CD4-positive, alpha-beta T cell (primary cell): ENCODE measurements around the gene RBM42. TPM values are rescaled to one million over a fixed set of nuclear protein-coding genes. Genes with fewer than 3 reads are reported as not detected.

Experiments used
- ATAC-seq: fragments of 200-7000 bp; cut with Tn5 transposase; one replicate; pipeline ENCODE4 v1.10.0; 2022; ENCODE audit warnings: mild to moderate bottlenecking; ENCODE audit not compliant: poor library complexity
- CTCF ChIA-PET: fragments of 350-600 bp; sonication (Branson Sonifier 250); formaldehyde crosslinking; loops from one replicate; lab custom pipeline; 2021; ENCODE audit warnings: antibody characterized with exemption, inconsistent platforms; lab: Charles Lee
- POLR2A ChIA-PET: fragments of 350-600 bp; sonication (Branson Sonifier 250); formaldehyde crosslinking; loops from one replicate; lab custom pipeline; 2021; ENCODE audit warnings: antibody characterized with exemption, inconsistent platforms; lab: Charles Lee
- DNase-seq, 14 experiments: peaks; one replicate each; pipeline ENCODE4 v3.0.0-alpha.2; 2013 to 2020; ENCODE audit warnings: mixed read lengths in 2 of 14
- H3K27ac ChIP-seq, 2 donors: one replicate each; pipeline versions ENCODE4 v1.5.1 to v1.7.0; 2013; ENCODE audit warnings: low read length in 2 of 2, low read depth in 1 of 2, mild to moderate bottlenecking in 1 of 2
- H3K27me3 ChIP-seq, 2 experiments: 1 replicate in 1 of 2; 2 replicates in 1 of 2; pipeline versions ENCODE4 v1.6.1 to v1.7.0; 2013; ENCODE audit warnings: low read length in 2 of 2, control low read depth in 1 of 2, mild to moderate bottlenecking in 1 of 2, moderate library complexity in 1 of 2; ENCODE audit not compliant: insufficient read depth in 2 of 2, control insufficient read depth in 1 of 2
- H3K36me3 ChIP-seq: one replicate; pipeline ENCODE4 v1.6.1; 2013; ENCODE audit warnings: low read length, control low read depth; ENCODE audit not compliant: insufficient read depth
- H3K4me1 ChIP-seq: one replicate; pipeline ENCODE4 v1.6.1; 2013; ENCODE audit warnings: low read length, control low read depth; ENCODE audit not compliant: insufficient read depth
- H3K4me3 ChIP-seq: one replicate; pipeline ENCODE4 v1.5.1; 2013; ENCODE audit warnings: mild to moderate bottlenecking, low read length, moderate library complexity
- H3K9me3 ChIP-seq, 2 experiments: 1 replicate in 1 of 2; 2 replicates in 1 of 2; pipeline versions ENCODE4 v1.6.1 to v1.7.0; 2013; ENCODE audit warnings: low read length in 2 of 2, mild to moderate bottlenecking in 2 of 2, control low read depth in 1 of 2, moderate library complexity in 1 of 2; ENCODE audit not compliant: control insufficient read depth in 1 of 2, insufficient read depth in 1 of 2
- H3K27ac Mint-ChIP-seq: one replicate; pipeline ENCODE4 v1.8.0; 2020; ENCODE audit warnings: mixed read lengths
- H3K27me3 Mint-ChIP-seq: one replicate; pipeline ENCODE4 v1.8.0; 2021; ENCODE audit warnings: mixed read lengths
- H3K36me3 Mint-ChIP-seq: one replicate; pipeline ENCODE4 v1.8.0; 2021; ENCODE audit warnings: low read depth, mixed read lengths
- H3K4me1 Mint-ChIP-seq: one replicate; pipeline ENCODE4 v1.8.0; 2021; ENCODE audit warnings: low read depth, mixed read lengths
- H3K4me3 Mint-ChIP-seq: one replicate; pipeline ENCODE4 v1.8.0; 2020; ENCODE audit warnings: mild to moderate bottlenecking, mixed read lengths
- H3K9me3 Mint-ChIP-seq: one replicate; pipeline ENCODE4 v1.8.0; 2020; ENCODE audit warnings: mixed read lengths
- intact Hi-C, 2 experiments: fragments of 100-400 bp; cut with DNase I in 1 of 2; cut with micrococcal nuclease in 1 of 2; formaldehyde crosslinking; loops; one replicate each; pipeline versions ENCODE4 v1.15.1 to v1.9.0; 2023 to 2025; cut with DNase I, micrococcal nuclease
- total RNA-seq, 174 experiments: library from RNA in 2 of 174; stranded (reverse) in 2 of 174; gene quantifications; one replicate each; pipeline ENCODE4 v1.2.3 and lab custom pipeline; 2021 to 2026
- TF ChIP-seq, protein P1 (sequence below): fragments of 200-600 bp; IDR thresholded peaks from one replicate; pipeline ENCODE4 v1.8.0; 2022; ENCODE audit warnings: antibody characterized with exemption, mild to moderate bottlenecking

RBM42 gene
- total RNA-seq, 2 experiments from 2014 or later, result 45.7 to 48.8 TPM

DNA sequence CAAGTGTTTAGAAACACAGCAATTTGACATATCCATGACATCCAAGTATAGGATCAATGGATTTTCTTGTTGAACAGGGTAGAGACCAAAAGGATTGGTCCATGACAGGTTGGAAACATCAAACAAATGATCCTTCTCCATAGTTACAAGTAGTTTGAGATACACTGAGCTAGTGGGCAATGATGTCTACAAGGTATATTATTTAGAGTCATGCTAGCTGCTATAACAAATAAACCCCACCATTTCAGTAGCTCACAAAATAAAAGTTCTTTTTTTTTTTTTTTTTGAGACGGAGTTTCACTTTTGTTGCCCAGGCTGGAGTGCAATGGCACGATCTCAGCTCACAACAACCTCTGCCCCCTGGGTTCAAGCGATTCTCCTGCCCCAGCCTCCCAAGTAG is 21.2 kb upstream of the RBM42 start:
- Histone ChIP-seq H3K27me3 (no peaks in the 10 kb centered on the region), H3K36me3 (no peaks in the 10 kb centered on the region), H3K4me3 (no peak overlapping the region), H3K4me1 (peaks cover 31% of the 10 kb centered on the region), H3K27ac (no peak overlapping the region), H3K9me3 (peaks cover 0 to 4% of the 10 kb centered on the region in 2 experiments)
- Mint-ChIP-seq H3K4me3 (no peak overlapping the region), H3K9me3 (peaks cover 3% of the 10 kb centered on the region), H3K27ac (no peak overlapping the region), H3K36me3 (peaks cover 4% of the 10 kb centered on the region), H3K27me3 (no peaks in the 10 kb centered on the region), H3K4me1 (peaks cover 34% of the 10 kb centered on the region)
- DNase-seq, result no peak
- no peak for ATAC-seq
- TF ChIP-seq, protein P1, sequence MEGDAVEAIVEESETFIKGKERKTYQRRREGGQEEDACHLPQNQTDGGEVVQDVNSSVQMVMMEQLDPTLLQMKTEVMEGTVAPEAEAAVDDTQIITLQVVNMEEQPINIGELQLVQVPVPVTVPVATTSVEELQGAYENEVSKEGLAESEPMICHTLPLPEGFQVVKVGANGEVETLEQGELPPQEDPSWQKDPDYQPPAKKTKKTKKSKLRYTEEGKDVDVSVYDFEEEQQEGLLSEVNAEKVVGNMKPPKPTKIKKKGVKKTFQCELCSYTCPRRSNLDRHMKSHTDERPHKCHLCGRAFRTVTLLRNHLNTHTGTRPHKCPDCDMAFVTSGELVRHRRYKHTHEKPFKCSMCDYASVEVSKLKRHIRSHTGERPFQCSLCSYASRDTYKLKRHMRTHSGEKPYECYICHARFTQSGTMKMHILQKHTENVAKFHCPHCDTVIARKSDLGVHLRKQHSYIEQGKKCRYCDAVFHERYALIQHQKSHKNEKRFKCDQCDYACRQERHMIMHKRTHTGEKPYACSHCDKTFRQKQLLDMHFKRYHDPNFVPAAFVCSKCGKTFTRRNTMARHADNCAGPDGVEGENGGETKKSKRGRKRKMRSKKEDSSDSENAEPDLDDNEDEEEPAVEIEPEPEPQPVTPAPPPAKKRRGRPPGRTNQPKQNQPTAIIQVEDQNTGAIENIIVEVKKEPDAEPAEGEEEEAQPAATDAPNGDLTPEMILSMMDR, result no peak
- intact Hi-C loops, result no loop called here
- ChIA-PET CTCF (no interaction called here), POLR2A (interaction anchor here (1.1 kb wide), 1 partner anchor 41 kb away, joined by 3 read pairs; the partner anchor contains the start of gene COX6B1)

DNA sequence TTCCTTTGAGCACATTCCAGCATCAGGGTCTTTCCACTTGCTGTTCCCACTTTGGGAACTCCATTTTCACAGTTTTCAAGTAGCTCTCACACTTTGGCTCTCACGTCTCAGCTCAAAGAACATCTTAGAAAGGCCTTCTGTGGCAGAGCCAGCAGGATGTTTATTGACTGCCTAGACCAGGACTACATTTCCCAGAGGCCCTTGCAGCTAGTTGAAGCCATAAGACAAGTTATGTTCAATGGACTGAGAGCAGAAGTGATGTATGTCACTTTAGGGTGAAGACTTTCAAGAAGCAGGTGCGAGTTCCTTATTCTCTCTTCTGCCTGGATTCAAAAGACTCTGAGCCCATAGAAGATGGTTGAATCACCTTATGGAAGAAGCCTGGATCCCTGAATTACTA is 20.6 kb upstream of the RBM42 start:
- ChIA-PET CTCF (no interaction called here), POLR2A (interaction anchor here (1.1 kb wide), 1 partner anchor 40 kb away, joined by 3 read pairs; the partner anchor contains the start of gene COX6B1)
- Mint-ChIP-seq H3K27ac (peak overlapping the region; percentile 44), H3K4me3 (peak overlapping the region; percentile 25), H3K4me1 (peaks cover 36% of the 10 kb centered on the region), H3K36me3 (peaks cover 5% of the 10 kb centered on the region), H3K27me3 (no peaks in the 10 kb centered on the region), H3K9me3 (peaks cover 3% of the 10 kb centered on the region)
- intact Hi-C loops, result no loop called here
- H3K9me3 ChIP-seq, result peaks cover 0 to 4% of the 10 kb centered on the region in 2 experiments
- no peak overlapping the region for H3K27ac ChIP-seq
- peaks cover 37% of the 10 kb centered on the region for H3K4me1 ChIP-seq
- H3K36me3 ChIP-seq, result no peaks in the 10 kb centered on the region
- TF ChIP-seq, protein P1, result no peak
- no peak overlapping the region for H3K4me3 ChIP-seq
- peak in 2 of 14 experiments; percentile 23 to 27 for DNase-seq
- ATAC-seq, result no peak
- H3K27me3 ChIP-seq, result no peaks in the 10 kb centered on the region

DNA sequence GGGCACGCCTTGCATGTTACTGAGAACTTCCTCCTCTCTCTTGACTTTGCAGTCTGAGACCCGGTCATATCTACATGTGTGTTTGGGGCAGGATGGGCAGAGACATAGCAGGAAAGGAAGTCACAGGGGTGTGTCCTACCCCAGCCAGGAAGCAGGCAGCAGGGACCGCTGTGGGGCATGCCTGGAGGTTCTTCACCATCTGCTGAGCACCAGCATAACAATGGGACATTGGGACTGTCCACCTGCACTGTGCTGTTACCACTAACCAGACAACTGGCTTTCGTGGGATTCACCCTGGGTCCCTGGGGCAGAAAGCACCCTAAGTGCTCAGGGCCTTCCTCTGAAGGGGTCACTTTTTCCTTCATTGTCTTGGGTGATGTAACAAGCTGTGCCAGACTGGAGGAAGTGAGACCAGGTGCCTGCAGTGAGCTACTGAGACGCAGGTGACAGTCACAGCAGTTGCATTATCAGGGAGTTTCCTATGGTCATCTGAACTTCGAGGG is 18.9 kb upstream of the RBM42 start:
- Mint-ChIP-seq H3K27ac (peak overlapping the region; percentile 81), H3K27me3 (no peaks in the 10 kb centered on the region), H3K36me3 (peaks cover 5% of the 10 kb centered on the region), H3K9me3 (peaks cover 3% of the 10 kb centered on the region), H3K4me1 (peaks cover 36% of the 10 kb centered on the region), H3K4me3 (peak overlapping the region; percentile 70)
- intact Hi-C loops, result no loop called here
- ATAC-seq (peak; percentile 43), DNase-seq (peak in 10 of 14 experiments; percentile 7 to 81 (median 32))
- peaks cover under 1% of the 10 kb centered on the region for H3K36me3 ChIP-seq
- H3K27ac ChIP-seq, result peak overlapping the region; percentile 36 to 69
- H3K9me3 ChIP-seq, result peaks cover 0 to 4% of the 10 kb centered on the region in 2 experiments
- no peaks in the 10 kb centered on the region for H3K27me3 ChIP-seq
- H3K4me1 ChIP-seq, result peaks cover 38% of the 10 kb centered on the region
- POLR2A ChIA-PET, result interaction anchor here (1.0 kb wide), 1 partner anchor 52 kb away, joined by 3 read pairs; no protein-coding TSS in a partner anchor
- H3K4me3 ChIP-seq, result peak overlapping the region; percentile 0
- CTCF ChIA-PET, result interaction anchor here (1.2 kb wide), 1 partner anchor 35 kb away, joined by 3 read pairs; no protein-coding TSS in a partner anchor
- TF ChIP-seq, protein P1, result no peak
